GM12878 (cell line): Measurements from ENCODE around the gene MIOS. TPM values are rescaled to one million over a fixed set of nuclear protein-coding genes. Genes with fewer than 3 reads are reported as not detected.

Experiments used
- ATAC-seq: fragments of 200-7000 bp; cut with Tn5 transposase; 3 replicates; pipeline ENCODE4 v1.9.1; 2020; ENCODE audit warnings: mild to moderate bottlenecking, moderate library complexity
- BruUV-seq: library from RNA; stranded (reverse); fragments of 400-500 nt; replicated peaks from 2 replicates; lab custom pipeline; 2021; lab: Mats Ljungman, UMichigan
- CTCF ChIA-PET: fragments of 300-600 bp; sonication (Branson Sonifier 250); formaldehyde crosslinking; extraction: SDS; loops from one replicate; lab custom pipeline; 2021; ENCODE audit warnings: inconsistent platforms; lab: Yijun Ruan, JAX
- POLR2A ChIA-PET: fragments of 350-600 bp; formaldehyde crosslinking; extraction: SDS; loops from one replicate; lab custom pipeline; 2021; ENCODE audit warnings: inconsistent platforms; lab: Charles Lee
- RAD21 ChIA-PET: fragments of 300-600 bp; sonication (Branson Sonifier 250); formaldehyde crosslinking; loops from one replicate; lab custom pipeline; 2023; ENCODE audit warnings: antibody characterized with exemption; ENCODE audit not compliant: unreplicated experiment; lab: Charles Lee
- SMC1A ChIA-PET: fragments of 300-600 bp; sonication (Branson Sonifier 250); formaldehyde crosslinking; loops from one replicate; lab custom pipeline; 2023; ENCODE audit not compliant: unreplicated experiment, uncharacterized antibody; lab: Charles Lee
- DNase-seq: peaks from one replicate; pipeline ENCODE4 v3.0.0-alpha.2; 2011; ENCODE audit warnings: low read depth, low spot score
- FAIRE-seq: peaks from 3 replicates; lab custom pipeline; 2011; peaks lifted over from hg19 to GRCh38; lab: Jason Lieb, UNC
- H2AFZ ChIP-seq: 2 replicates; pipeline ENCODE4 v1.6.0; 2011; ENCODE audit warnings: low read depth, low read length, control low read depth; ENCODE audit not compliant: control insufficient read depth
- H3K27ac ChIP-seq: 2 replicates; pipeline ENCODE4 v1.5.1; 2011; ENCODE audit warnings: control low read depth; ENCODE audit not compliant: control insufficient read depth, insufficient read depth
- H3K27me3 ChIP-seq, 2 experiments: replicated peaks in 1 of 2; 2 replicates each; pipeline versions ENCODE4 v1.6.0 to v1.6.1; 2011; ENCODE audit warnings: low read length in 1 of 2; ENCODE audit not compliant: control insufficient read depth in 2 of 2, insufficient read depth in 2 of 2
- H3K36me3 ChIP-seq, 2 experiments: 2 replicates each; pipeline ENCODE4 v1.5.1; 2011; ENCODE audit warnings: low read length in 1 of 2; ENCODE audit not compliant: control insufficient read depth in 2 of 2, insufficient read depth in 2 of 2
- H3K4me1 ChIP-seq: 2 replicates; pipeline ENCODE4 v1.6.1; 2011; ENCODE audit warnings: mild to moderate bottlenecking, low read length, moderate library complexity, mixed read lengths; ENCODE audit not compliant: control insufficient read depth, insufficient read depth
- H3K4me2 ChIP-seq: 2 replicates; pipeline ENCODE4 v1.6.0; 2011; ENCODE audit warnings: control low read depth; ENCODE audit not compliant: control insufficient read depth, insufficient read depth
- H3K4me3 ChIP-seq: fragments of 200-600 bp; sonication (generic); 2 replicates; pipeline ENCODE4 v1.5.1; 2016
- H3K79me2 ChIP-seq: 2 replicates; pipeline ENCODE4 v1.6.0; 2011; ENCODE audit warnings: low read length; ENCODE audit not compliant: control insufficient read depth, insufficient read depth
- H3K9ac ChIP-seq: 2 replicates; pipeline ENCODE4 v1.8.0; 2011; ENCODE audit warnings: low read length, control low read depth, mixed read lengths; ENCODE audit not compliant: control insufficient read depth, insufficient read depth
- H3K9me3 ChIP-seq: replicated peaks from 3 replicates; pipeline ENCODE4 v1.5.1; 2011; ENCODE audit warnings: mild to moderate bottlenecking, low read length; ENCODE audit not compliant: control insufficient read depth, insufficient read depth
- H4K20me1 ChIP-seq: 2 replicates; pipeline ENCODE4 v1.6.0; 2011; ENCODE audit not compliant: control insufficient read depth, insufficient read depth
- ATF7 ChIP-seq: fragments of 450-650 bp; IDR thresholded peaks from 2 replicates; pipeline ENCODE4 v1.6.1; 2016; ENCODE audit warnings: low read depth, mild to moderate bottlenecking
- BACH1 ChIP-seq: fragments of 450-650 bp; IDR thresholded peaks from 2 replicates; pipeline ENCODE4 v1.6.1; 2017; ENCODE audit warnings: mild to moderate bottlenecking, borderline replicate concordance
- GABPA ChIP-seq: IDR thresholded peaks from 2 replicates; pipeline ENCODE4 v1.6.1; 2014; ENCODE audit warnings: antibody characterized with exemption, low read depth, mild to moderate bottlenecking, inconsistent platforms
- HCFC1 ChIP-seq: fragments of 150-350 bp; IDR thresholded peaks from 2 replicates; pipeline ENCODE4 v1.6.1; 2014; ENCODE audit warnings: low read length
- IRF3 ChIP-seq: fragments of 450-650 bp; IDR thresholded peaks from 2 replicates; pipeline ENCODE4 v1.6.1; 2014; ENCODE audit warnings: mild to moderate bottlenecking
- KDM1A ChIP-seq: fragments of 200-600 bp; sonication (generic); IDR thresholded peaks from 2 replicates; pipeline ENCODE4 v1.6.1; 2016; ENCODE audit warnings: borderline replicate concordance
- LARP7 ChIP-seq: fragments of 450-650 bp; IDR thresholded peaks from 2 replicates; pipeline ENCODE4 v1.6.1; 2017; ENCODE audit warnings: mild to moderate bottlenecking
- MAX ChIP-seq: IDR thresholded peaks from 2 replicates; pipeline ENCODE4 v1.6.1; 2012; ENCODE audit warnings: low read depth, low read length, improper control_type of control experiment
- MTA2 ChIP-seq: fragments of 450-650 bp; IDR thresholded peaks from 2 replicates; pipeline ENCODE4 v1.6.1; 2016; ENCODE audit warnings: low read depth, mild to moderate bottlenecking, moderate library complexity
- MTA3 ChIP-seq: IDR thresholded peaks from 2 replicates; pipeline ENCODE4 v1.6.1; 2012; ENCODE audit warnings: low read length, inconsistent platforms, borderline replicate concordance
- NFIC ChIP-seq: IDR thresholded peaks from 2 replicates; pipeline ENCODE4 v1.6.1; 2012; ENCODE audit warnings: low read depth, mild to moderate bottlenecking, inconsistent platforms, low read length, moderate library complexity
- NR2C2 ChIP-seq: IDR thresholded peaks from 2 replicates; pipeline ENCODE4 v1.6.1; 2011; ENCODE audit warnings: borderline replicate concordance, low read depth; ENCODE audit not compliant: control insufficient read depth, insufficient read length
- NR2F1 ChIP-seq: fragments of 450-650 bp; conservative IDR thresholded peaks from 2 replicates; pipeline ENCODE4 v1.6.1; 2017; ENCODE audit warnings: mild to moderate bottlenecking
- PML ChIP-seq: IDR thresholded peaks from 2 replicates; pipeline ENCODE4 v1.6.1; 2012; ENCODE audit warnings: low read length, inconsistent platforms
- POLR2A ChIP-seq: IDR thresholded peaks from 2 replicates; pipeline ENCODE4 v1.6.1; 2011; ENCODE audit warnings: low read depth, mild to moderate bottlenecking, low read length
- POLR2AphosphoS2 ChIP-seq: IDR thresholded peaks from 2 replicates; pipeline ENCODE4 v1.6.1; 2011; ENCODE audit warnings: low read depth, mild to moderate bottlenecking, low read length, improper control_type of control experiment, moderate library complexity
- POU2F2 ChIP-seq: IDR thresholded peaks from 3 replicates; pipeline ENCODE4 v1.6.1; 2011; ENCODE audit warnings: low read depth, mild to moderate bottlenecking, low read length, borderline replicate concordance
- RELA ChIP-seq: fragments of 450-650 bp; IDR thresholded peaks from 2 replicates; pipeline ENCODE4 v1.8.0; 2014; ENCODE audit warnings: borderline replicate concordance; ENCODE audit not compliant: partially characterized antibody
- SMC3 ChIP-seq: IDR thresholded peaks from 2 replicates; pipeline ENCODE4 v1.6.1; 2011; ENCODE audit warnings: low read length, improper control_type of control experiment, borderline replicate concordance
- TAF1 ChIP-seq: IDR thresholded peaks from 2 replicates; pipeline ENCODE4 v1.6.1; 2011; ENCODE audit warnings: mild to moderate bottlenecking, low read depth, low read length, borderline replicate concordance
- TARDBP ChIP-seq: IDR thresholded peaks from 2 replicates; pipeline ENCODE4 v1.6.1; 2016; ENCODE audit warnings: borderline replicate concordance
- TBL1XR1 ChIP-seq: IDR thresholded peaks from 2 replicates; pipeline ENCODE4 v1.6.1; 2012; ENCODE audit warnings: low read depth, low read length, improper control_type of control experiment
- YBX1 ChIP-seq: fragments of 450-650 bp; IDR thresholded peaks from 2 replicates; pipeline ENCODE4 v1.6.1; 2016; ENCODE audit warnings: antibody characterized with exemption
- WGBS: methylation state at CpG from one replicate; pipeline ENCODE4 v1.1.6; 2016; ENCODE audit warnings: low lambda C conversion rate; ENCODE audit not compliant: insufficient replicate concordance, insufficient coverage; ENCODE audit errors: missing lambda C conversion rate; 5-methylcytosine and 5-hydroxymethylcytosine counted together
- in situ Hi-C: fragments of 300-500 bp; cut with MboI; formaldehyde crosslinking; loops from 9 replicates; pipeline ENCODE4 v1.14.3; 2018; ENCODE audit warnings: mixed read lengths
- intact Hi-C: fragments of 100-400 bp; cut with micrococcal nuclease; formaldehyde crosslinking; loops from one replicate; pipeline ENCODE4 v1.14.2; 2022; ENCODE audit not compliant: unreplicated experiment
- polyA plus RNA-seq, 11 experiments: library from polyadenylated mRNA; depleted of rRNA in 4 of 11; unstranded in 6 of 11; stranded (reverse) in 5 of 11; fragments of >200 nt; fragmentation: Nextera tagmentation in 4 of 11; fragmentation: Illumina TruSeq in 1 of 11; extraction: Ambion mirVana in 4 of 11; extraction: Trizol in 1 of 11; gene quantifications; 1 replicate in 1 of 11; 2 replicates in 10 of 11; pipeline versions ENCODE4 v1.2.1 to v1.2.3, GENCODE V29; 2011 to 2016; ENCODE audit warnings: inconsistent platforms in 2 of 11, missing spikeins in 2 of 11, low read depth in 1 of 11
- total RNA-seq, 4 experiments: library from RNA; depleted of rRNA in 3 of 4; stranded (reverse); fragments of >200 nt in 3 of 4; fragmentation: Illumina TruSeq in 1 of 4; extraction: Trizol in 1 of 4; gene quantifications; 2 replicates each; pipeline versions ENCODE4 v1.2.1 to v1.2.3, GENCODE V29; 2013 to 2021
- TF ChIP-seq, protein P1 (sequence below): IDR thresholded peaks from 2 replicates; pipeline ENCODE4 v1.6.1; 2011; ENCODE audit warnings: low read depth, low read length, improper control_type of control experiment, borderline replicate concordance

The MIOS gene
- total and polyA plus RNA-seq, 10 of the 15 experiments (the other 5 are each of a cell fraction or from before 2014, with no cell fraction given): 13.1 to 94.9 (median 54.2) TPM

DNA sequence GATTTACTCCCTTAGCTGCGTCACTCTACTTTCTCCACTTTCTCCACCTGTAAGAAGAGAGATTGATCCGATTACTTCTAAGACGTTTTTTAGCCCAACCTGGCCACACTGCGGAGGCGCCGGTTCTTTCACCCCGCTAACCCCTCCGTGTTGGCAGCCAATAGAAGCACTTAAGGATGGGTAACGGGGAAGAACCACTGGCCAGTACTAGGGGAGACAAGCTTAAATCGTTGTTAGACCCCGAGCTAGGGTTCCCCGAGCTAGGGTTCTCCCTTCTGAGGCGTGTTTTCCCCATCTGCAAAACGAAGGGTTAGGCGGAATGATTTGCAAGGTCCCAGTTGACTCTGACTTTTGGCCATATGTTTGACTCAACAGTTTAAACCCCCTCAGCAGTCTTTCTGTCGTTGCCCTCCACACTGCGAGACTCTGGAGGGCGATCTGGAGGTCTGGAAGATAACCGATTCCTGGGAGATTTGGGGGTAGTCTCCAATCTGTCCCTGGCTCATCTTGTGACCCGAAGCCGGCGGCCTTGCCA lies 74.5 kb downstream of the MIOS start:
- intact Hi-C loops: loop anchor here (2.0 to 5.0 kb wide), 5 partner anchors 72 to 576 kb away; no protein-coding TSS in a partner anchor
- Histone ChIP-seq H3K4me1 (no peaks in the 10 kb centered on the region), H3K27ac (peak overlapping the region; percentile 79), H4K20me1 (no peaks in the 10 kb centered on the region), H3K9ac (peak overlapping the region; percentile 78), H2AFZ (peak overlapping the region; percentile 85), H3K9me3 (peaks cover 3% of the 10 kb centered on the region; the same call in 1 of the 3 replicates), H3K36me3 (peaks cover 0 to 4% of the 10 kb centered on the region in 2 experiments; a peak in 2 of 4 replicates), H3K4me3 (peak overlapping the region; percentile 90), H3K79me2 (peaks cover 16% of the 10 kb centered on the region), H3K4me2 (peak overlapping the region; percentile 64), H3K27me3 (no peaks in the 10 kb centered on the region)
- in situ Hi-C loops: no loop called here
- ChIA-PET CTCF (interaction anchor here (0.5 to 2.2 kb wide), 10 partner anchors 12 to 655 kb away, joined by 3 to 14 read pairs (median 4); no protein-coding TSS in a partner anchor), POLR2A (interaction anchor here (0.6 to 2.5 kb wide), 9 partner anchors 25 to 485 kb away, joined by 3 to 15 read pairs (median 5); partner anchors contain the start of gene GLCCI1), SMC1A (interaction anchor here (0.7 to 4.2 kb wide), 24 partner anchors 11 to 575 kb away, joined by 3 to 30 read pairs (median 4); partner anchors contain the start of gene RPA3), RAD21 (interaction anchor here (0.8 to 3.0 kb wide), 18 partner anchors 40 to 576 kb away, joined by 3 to 22 read pairs (median 4); partner anchors contain the start of gene MIOS)
- DNase-seq (no peak), FAIRE-seq (peak; percentile 23), ATAC-seq (peak; percentile 23)
- BruUV-seq: TSS peak; percentile 81
- 6% methylated on average over 22 of the region's 22 CpGs for WGBS
- TF ChIP-seq SMC3: no peak
- TF ChIP-seq NR2F1: no peak
- no peak for TF ChIP-seq MTA2
- TF ChIP-seq, protein P1, sequence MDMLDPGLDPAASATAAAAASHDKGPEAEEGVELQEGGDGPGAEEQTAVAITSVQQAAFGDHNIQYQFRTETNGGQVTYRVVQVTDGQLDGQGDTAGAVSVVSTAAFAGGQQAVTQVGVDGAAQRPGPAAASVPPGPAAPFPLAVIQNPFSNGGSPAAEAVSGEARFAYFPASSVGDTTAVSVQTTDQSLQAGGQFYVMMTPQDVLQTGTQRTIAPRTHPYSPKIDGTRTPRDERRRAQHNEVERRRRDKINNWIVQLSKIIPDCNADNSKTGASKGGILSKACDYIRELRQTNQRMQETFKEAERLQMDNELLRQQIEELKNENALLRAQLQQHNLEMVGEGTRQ: no peak
- 0 out of 2 replicates have a peak, but pooled peaks have one; percentile 47 for TF ChIP-seq LARP7
- TF ChIP-seq POU2F2: no peak
- TF ChIP-seq PML: 0 out of 2 replicates have a peak, but pooled peaks have one; percentile 16
- no peak for TF ChIP-seq POLR2AphosphoS2
- no peak for TF ChIP-seq NFIC
- no peak for TF ChIP-seq BACH1
- peak; percentile 9; the same call in 1 of the 2 replicates for TF ChIP-seq TBL1XR1
- TF ChIP-seq GABPA: no peak
- TF ChIP-seq KDM1A: no peak
- no peak for TF ChIP-seq YBX1
- TF ChIP-seq NR2C2: no peak
- no peak for TF ChIP-seq MAX
- TF ChIP-seq TAF1: no peak
- TF ChIP-seq ATF7: no peak
- TF ChIP-seq HCFC1: no peak
- TF ChIP-seq TARDBP: no peak
- no peak for TF ChIP-seq MTA3
- TF ChIP-seq IRF3: no peak
- TF ChIP-seq POLR2A: no peak
- no peak for TF ChIP-seq RELA
